Trophoblast cell (in vitro differentiated cells and primary cell): ENCODE measurements around the gene FHDC1.

Source experiments
- DNase-seq, 2 donors: peaks; one replicate each; pipeline ENCODE4 v3.0.0-alpha.2; 2016
- H2AFZ ChIP-seq: 2 replicates; pipeline ENCODE4 v1.6.1; 2013; ENCODE audit warnings: low read length, moderate library complexity, mild to moderate bottlenecking; ENCODE audit not compliant: insufficient read depth, poor library complexity
- H2AK5ac ChIP-seq: 2 replicates; pipeline ENCODE4 v1.6.1; 2013; ENCODE audit warnings: mild to moderate bottlenecking, low read length
- H2BK120ac ChIP-seq: 2 replicates; pipeline ENCODE4 v1.6.1; 2013; ENCODE audit warnings: low read length, mild to moderate bottlenecking, moderate library complexity; ENCODE audit not compliant: insufficient read depth, poor library complexity
- H2BK12ac ChIP-seq: 2 replicates; pipeline ENCODE4 v1.6.1; 2013; ENCODE audit warnings: mild to moderate bottlenecking, low read length, moderate library complexity
- H2BK5ac ChIP-seq: 2 replicates; pipeline ENCODE4 v1.6.1; 2013; ENCODE audit warnings: low read length, low read depth, moderate library complexity, mild to moderate bottlenecking; ENCODE audit not compliant: poor library complexity
- H3K14ac ChIP-seq: 2 replicates; pipeline ENCODE4 v1.6.1; 2013; ENCODE audit warnings: mild to moderate bottlenecking, low read length
- H3K18ac ChIP-seq: 2 replicates; pipeline ENCODE4 v1.6.1; 2013; ENCODE audit warnings: mild to moderate bottlenecking, low read length
- H3K23ac ChIP-seq: 2 replicates; pipeline ENCODE4 v1.6.1; 2013; ENCODE audit warnings: low read length
- H3K27ac ChIP-seq: 2 replicates; pipeline ENCODE4 v1.5.1; 2013; ENCODE audit warnings: low read depth, mild to moderate bottlenecking, inconsistent platforms, low read length, moderate library complexity
- H3K27me3 ChIP-seq: 2 replicates; pipeline ENCODE4 v1.6.1; 2013; ENCODE audit warnings: inconsistent platforms, mild to moderate bottlenecking, low read length, moderate library complexity; ENCODE audit not compliant: insufficient read depth
- H3K36me3 ChIP-seq, 2 experiments: 1 replicate in 1 of 2; 2 replicates in 1 of 2; pipeline ENCODE4 v1.6.1; 2013; ENCODE audit warnings: low read length in 2 of 2, mild to moderate bottlenecking in 2 of 2, moderate library complexity in 1 of 2; ENCODE audit not compliant: insufficient read depth in 2 of 2, control insufficient read depth in 1 of 2
- H3K4ac ChIP-seq: 2 replicates; pipeline ENCODE4 v1.6.1; 2013; ENCODE audit warnings: low read depth, mild to moderate bottlenecking, low read length, moderate library complexity
- H3K4me1 ChIP-seq, 2 experiments: 1 replicate in 1 of 2; 2 replicates in 1 of 2; pipeline ENCODE4 v1.6.1; 2013; ENCODE audit warnings: low read length in 2 of 2, mild to moderate bottlenecking in 2 of 2, moderate library complexity in 1 of 2; ENCODE audit not compliant: insufficient read depth in 2 of 2, control insufficient read depth in 1 of 2
- H3K4me2 ChIP-seq: 2 replicates; pipeline ENCODE4 v1.6.1; 2013; ENCODE audit warnings: inconsistent platforms, mild to moderate bottlenecking, low read length, moderate library complexity
- H3K4me3 ChIP-seq: 2 replicates; pipeline ENCODE4 v1.5.1; 2013; ENCODE audit warnings: mild to moderate bottlenecking, low read depth, low read length, inconsistent platforms
- H3K79me1 ChIP-seq: one replicate; pipeline ENCODE4 v1.6.1; 2013; ENCODE audit warnings: low read length
- H3K79me2 ChIP-seq: 2 replicates; pipeline ENCODE4 v1.6.1; 2013; ENCODE audit warnings: low read length, mild to moderate bottlenecking; ENCODE audit not compliant: control insufficient read depth, insufficient read depth, poor library complexity
- H3K9ac ChIP-seq: 2 replicates; pipeline ENCODE4 v1.6.1; 2013; ENCODE audit warnings: mild to moderate bottlenecking, low read length
- H3K9me3 ChIP-seq: 2 replicates; pipeline ENCODE4 v1.6.1; 2013; ENCODE audit warnings: low read depth, mild to moderate bottlenecking, control low read depth, inconsistent platforms, low read length; ENCODE audit not compliant: insufficient read depth
- H4K12ac ChIP-seq: 2 replicates; pipeline ENCODE4 v1.6.1; 2013; ENCODE audit warnings: low read depth, mild to moderate bottlenecking, low read length, moderate library complexity
- H4K8ac ChIP-seq: 2 replicates; pipeline ENCODE4 v1.6.1; 2013; ENCODE audit warnings: low read depth, mild to moderate bottlenecking, low read length, moderate library complexity
- H4K91ac ChIP-seq: one replicate; pipeline ENCODE4 v1.6.1; 2013; ENCODE audit warnings: low read depth, mild to moderate bottlenecking, low read length, moderate library complexity
- WGBS: extraction: QIAGEN DNeasy Blood & Tissue Kit; methylation state at CpG from one replicate; pipeline ENCODE4 v1.1.7; 2013; ENCODE audit warnings: missing lambda C conversion rate; ENCODE audit not compliant: insufficient read length, insufficient coverage; ENCODE audit errors: extremely low coverage; 5-methylcytosine and 5-hydroxymethylcytosine counted together

Gene FHDC1

GRCh38 chr4:152901205-152901604, 34.9 kb upstream of the FHDC1 start:
- Histone ChIP-seq H2AK5ac (no peak overlapping the region), H3K79me2 (no peaks in the 10 kb centered on the region), H3K23ac (no peak overlapping the region), H3K27ac (no peak overlapping the region), H3K18ac (no peak overlapping the region), H3K4ac (no peak overlapping the region), H2BK12ac (no peak overlapping the region), H2BK5ac (no peak overlapping the region), H4K8ac (no peak overlapping the region), H2BK120ac (no peak overlapping the region), H3K4me1 (no peaks in the 10 kb centered on the region), H3K36me3 (no peaks in the 10 kb centered on the region), H3K14ac (no peak overlapping the region), H3K4me2 (no peak overlapping the region), H2AFZ (no peak overlapping the region), H3K9me3 (no peaks in the 10 kb centered on the region), H3K9ac (no peak overlapping the region), H3K4me3 (no peak overlapping the region), H3K27me3 (no peaks in the 10 kb centered on the region), H3K79me1 (no peaks in the 10 kb centered on the region), H4K12ac (no peak overlapping the region), H4K91ac (no peak overlapping the region)
- DNase-seq = no peak
- WGBS = no CpG with 5 or more reads among the region's 3 CpGs

GRCh38 chr4:152903658-152904057, 32.5 kb upstream of the FHDC1 start:
- no peaks in the 10 kb centered on the region for H3K79me1 ChIP-seq
- peaks cover 0 to 1% of the 10 kb centered on the region in 2 experiments for H3K36me3 ChIP-seq
- H4K8ac ChIP-seq = no peak overlapping the region
- no peak overlapping the region for H3K4me3 ChIP-seq
- H3K9ac ChIP-seq = no peak overlapping the region
- no peak overlapping the region for H4K91ac ChIP-seq
- no peak overlapping the region for H3K18ac ChIP-seq
- no peak overlapping the region for H2BK120ac ChIP-seq
- no peaks in the 10 kb centered on the region for H3K27me3 ChIP-seq
- no peaks in the 10 kb centered on the region for H3K9me3 ChIP-seq
- H2AK5ac ChIP-seq = no peak overlapping the region
- H3K4me2 ChIP-seq = no peak overlapping the region
- DNase-seq = no peak
- no peak overlapping the region for H2BK5ac ChIP-seq
- H3K4me1 ChIP-seq = no peaks in the 10 kb centered on the region
- H3K4ac ChIP-seq = no peak overlapping the region
- no peak overlapping the region for H4K12ac ChIP-seq
- no peak overlapping the region for H2AFZ ChIP-seq
- no peak overlapping the region for H3K27ac ChIP-seq
- H3K14ac ChIP-seq = no peak overlapping the region
- H3K79me2 ChIP-seq = no peaks in the 10 kb centered on the region
- H3K23ac ChIP-seq = no peak overlapping the region
- no peak overlapping the region for H2BK12ac ChIP-seq

- H3K79me2 ChIP-seq = no peaks in the 10 kb centered on the region
- H4K91ac ChIP-seq = no peak overlapping the region
- no peaks in the 10 kb centered on the region for H3K79me1 ChIP-seq
- no peaks in the 10 kb centered on the region for H3K9me3 ChIP-seq
- DNase-seq = no peak
- H3K18ac ChIP-seq = no peak overlapping the region
- H3K4me3 ChIP-seq = no peak overlapping the region
- no peaks in the 10 kb centered on the region for H3K4me1 ChIP-seq
- no peak overlapping the region for H2AK5ac ChIP-seq
- peaks cover 0 to 1% of the 10 kb centered on the region in 2 experiments for H3K36me3 ChIP-seq
- no peak overlapping the region for H2BK12ac ChIP-seq
- no peak overlapping the region for H3K14ac ChIP-seq
- H2BK120ac ChIP-seq = no peak overlapping the region
- no peak overlapping the region for H2AFZ ChIP-seq
- WGBS = no CpG with 5 or more reads among the region's 4 CpGs
- H2BK5ac ChIP-seq = no peak overlapping the region
- H3K27ac ChIP-seq = no peak overlapping the region
- no peak overlapping the region for H4K8ac ChIP-seq
- no peak overlapping the region for H3K23ac ChIP-seq
- no peaks in the 10 kb centered on the region for H3K27me3 ChIP-seq
- no peak overlapping the region for H3K4me2 ChIP-seq
- H3K4ac ChIP-seq = no peak overlapping the region
- H3K9ac ChIP-seq = no peak overlapping the region
- H4K12ac ChIP-seq = no peak overlapping the region
Measured at GRCh38 chr4:152909901-152910300, 26.2 kb upstream of the FHDC1 start.

GRCh38 chr4:152910521-152910920, 25.6 kb upstream of the FHDC1 start:
- Histone ChIP-seq H2BK120ac (no peak overlapping the region), H3K79me2 (no peaks in the 10 kb centered on the region), H2BK12ac (no peak overlapping the region), H3K18ac (no peak overlapping the region), H3K79me1 (no peaks in the 10 kb centered on the region), H2AFZ (no peak overlapping the region), H3K4ac (no peak overlapping the region), H3K36me3 (peaks cover 0 to 1% of the 10 kb centered on the region in 2 experiments), H3K4me1 (no peaks in the 10 kb centered on the region), H3K27ac (no peak overlapping the region), H3K27me3 (no peaks in the 10 kb centered on the region), H3K14ac (no peak overlapping the region), H2AK5ac (no peak overlapping the region), H4K12ac (no peak overlapping the region), H3K4me2 (no peak overlapping the region), H4K8ac (no peak overlapping the region), H2BK5ac (no peak overlapping the region), H4K91ac (no peak overlapping the region), H3K9ac (no peak overlapping the region), H3K9me3 (no peaks in the 10 kb centered on the region), H3K23ac (no peak overlapping the region), H3K4me3 (no peak overlapping the region)
- DNase-seq = no peak
- WGBS = no CpG with 5 or more reads among the region's 3 CpGs
